GM21515 (cell line): Measurements from ENCODE around the gene BCO1.

Experiments
- ATAC-seq: cut with Tn5 transposase; IDR thresholded peaks from one replicate; pipeline ENCODE4 v1.9.1; 2021; ENCODE audit not compliant: unreplicated experiment

BCO1 gene

GRCh38 chr16:81315271-81316175 lies 77.0 kb downstream of the BCO1 start:
- ATAC-seq = peak; percentile 35

DNA sequence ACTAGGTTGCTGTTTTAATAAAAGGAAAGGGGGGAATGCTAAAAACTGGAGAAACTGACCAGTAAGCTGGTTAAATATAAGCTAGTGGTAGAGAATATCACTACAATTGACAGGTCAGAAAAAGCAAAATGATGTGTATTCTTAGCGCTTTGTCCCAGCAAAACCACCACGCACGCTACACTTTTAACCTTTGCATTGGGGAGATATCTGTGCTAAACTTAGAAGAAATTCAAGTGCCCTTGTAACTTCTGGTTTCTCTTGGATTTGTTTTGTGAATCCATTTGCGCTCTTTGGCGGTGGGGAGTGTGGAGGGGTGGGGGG lies 77.6 kb downstream of the BCO1 start:
- no peak for ATAC-seq

GRCh38 chr16:81318711-81319110 lies 80.2 kb downstream of the BCO1 start:
- ATAC-seq = no peak

DNA sequence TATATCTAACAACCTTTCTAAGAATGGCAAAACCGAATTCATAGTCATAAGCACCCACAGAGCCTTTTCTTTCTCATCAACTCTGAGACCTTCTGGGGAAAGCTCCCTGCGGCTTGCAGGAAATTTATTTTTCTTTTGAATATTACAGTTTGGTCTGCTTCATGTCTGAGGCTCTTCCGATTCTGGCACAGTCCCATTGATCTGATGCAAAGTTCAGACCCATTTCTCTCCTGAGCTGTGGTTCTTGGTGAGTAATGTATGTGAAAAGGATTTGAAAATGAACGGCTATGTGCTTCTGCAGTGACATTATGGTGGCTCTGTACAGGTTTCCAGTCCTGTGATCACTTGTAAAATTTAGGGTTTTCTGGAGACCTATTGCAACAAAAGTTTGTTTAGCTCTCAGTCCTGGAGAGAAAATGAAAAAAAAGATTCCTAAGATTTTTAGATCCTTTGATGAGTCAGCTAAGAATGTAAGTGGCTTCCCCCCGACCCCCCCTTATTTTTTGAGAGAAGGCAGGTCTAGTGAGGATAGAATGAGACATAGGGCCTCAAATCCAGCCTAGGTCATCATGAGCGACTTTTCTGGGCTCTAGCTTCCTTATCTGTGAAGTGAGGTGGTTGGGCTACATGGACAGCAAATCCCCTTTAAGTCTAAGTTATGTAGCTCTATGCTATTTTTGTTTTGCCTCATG lies 80.9 kb downstream of the BCO1 start:
- ATAC-seq = no peak

- ATAC-seq = no peak
These were observed 82.5 kb downstream of the BCO1 start for GRCh38 chr16:81321039-81321438.

DNA sequence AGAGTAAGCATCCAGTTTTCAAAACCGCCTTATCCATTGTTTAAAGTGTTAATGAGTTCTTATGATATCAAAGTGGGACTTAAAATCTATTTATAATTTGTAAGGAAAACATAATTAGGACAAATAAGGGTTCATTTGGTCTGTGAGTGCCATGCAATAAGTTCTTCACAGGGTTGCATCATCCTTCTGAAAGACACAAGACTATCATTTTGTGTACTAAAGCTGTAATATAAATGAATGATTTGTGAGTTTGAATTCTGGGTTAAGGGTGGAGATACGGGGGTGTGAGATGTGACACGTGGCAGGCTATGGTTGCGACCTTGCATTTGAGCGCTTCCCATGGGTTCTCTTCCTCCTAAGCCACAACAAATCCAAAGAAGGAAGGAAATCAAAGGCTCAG lies 83.0 kb downstream of the BCO1 start:
- ATAC-seq = no peak

- no peak for ATAC-seq
These were observed 86.3 kb downstream of the BCO1 start for GRCh38 chr16:81324808-81325207.

- ATAC-seq = no peak
These were observed 88.5 kb downstream of the BCO1 start for GRCh38 chr16:81327011-81327410.

DNA sequence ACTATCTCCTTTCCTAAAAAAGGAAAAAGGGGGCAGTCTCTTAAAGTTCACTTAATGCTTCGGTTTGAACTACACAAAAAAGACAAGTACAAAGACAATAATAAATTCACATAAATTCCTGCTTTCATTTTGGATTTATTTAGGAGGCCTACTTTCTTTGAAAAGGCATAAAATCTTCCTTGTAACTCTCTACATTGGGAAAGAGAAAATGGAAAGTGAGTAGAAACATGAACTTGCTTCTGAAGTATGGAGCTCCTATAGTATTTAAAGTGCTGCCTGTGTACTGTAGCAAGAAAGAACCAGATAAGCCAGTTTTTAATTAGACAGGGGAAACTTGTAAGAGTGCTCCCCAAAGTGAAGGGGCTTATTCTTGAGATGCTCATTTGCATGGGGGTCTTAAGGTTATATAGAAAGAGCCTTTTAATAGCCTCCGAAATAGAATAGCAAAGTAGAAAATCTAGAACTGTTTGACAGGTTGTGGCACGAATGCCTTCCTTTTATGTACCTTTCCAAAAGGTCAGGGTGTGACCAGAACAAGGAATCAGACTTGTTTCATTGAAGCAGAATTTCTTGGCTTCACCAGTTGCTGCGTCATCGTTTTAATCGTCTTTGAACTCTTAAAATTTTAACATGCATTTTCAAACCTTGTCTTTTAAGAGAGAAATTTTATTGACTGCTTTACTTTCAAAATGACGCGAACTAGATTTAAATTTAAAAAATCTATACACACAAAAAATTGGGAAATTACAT lies 89.1 kb downstream of the BCO1 start:
- ATAC-seq = no peak

DNA sequence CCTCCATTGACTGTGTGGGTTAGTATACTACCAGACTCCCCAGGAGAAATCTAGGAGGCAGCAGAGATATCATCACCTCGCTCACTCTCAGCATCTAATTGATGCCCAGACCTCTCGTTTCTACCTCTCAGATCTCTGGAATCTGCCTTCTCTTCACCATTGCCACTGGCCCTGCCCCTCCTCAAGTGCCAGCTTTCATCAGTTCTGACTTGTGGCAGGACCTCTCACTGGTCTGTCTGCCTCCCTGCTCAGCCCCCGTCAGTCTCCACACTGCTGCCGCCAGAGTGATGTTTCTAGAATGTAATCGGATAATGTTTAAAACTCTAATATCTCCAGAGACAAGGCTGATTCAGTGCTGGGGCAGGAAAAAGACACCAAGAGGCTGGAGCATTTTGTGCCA lies 91.5 kb downstream of the BCO1 start:
- ATAC-seq = no peak

DNA sequence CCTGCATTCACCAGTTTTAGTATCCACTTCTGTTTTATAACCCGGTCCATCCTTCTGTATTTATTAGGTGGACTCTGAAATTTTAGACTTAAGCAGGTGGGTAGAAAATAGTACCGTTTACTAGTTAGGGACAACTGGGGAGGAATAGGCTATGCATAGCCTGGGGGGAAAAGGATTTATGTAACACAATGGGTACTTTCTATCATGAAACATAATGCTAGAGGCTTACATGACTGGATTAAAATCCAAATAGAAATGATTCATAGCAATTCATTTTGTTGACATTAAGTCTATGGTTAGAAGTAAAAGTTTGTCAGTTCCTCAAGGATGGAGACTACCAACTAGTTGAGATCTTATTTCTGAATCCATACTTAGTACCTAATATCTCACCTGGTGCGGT lies 94.9 kb downstream of the BCO1 start:
- no peak for ATAC-seq

GRCh38 chr16:81335669-81336068 lies 97.2 kb downstream of the BCO1 start:
- ATAC-seq = no peak

- ATAC-seq = no peak
These were observed 98.6 kb downstream of the BCO1 start for GRCh38 chr16:81337097-81337496.
